ENCODE measurements around the gene LCN6. TPM values are rescaled to one million over a fixed set of nuclear protein-coding genes. Genes with fewer than 3 reads are reported as not detected.

The LCN6 gene
- total RNA-seq, 2 donors from 2014 or later: 6.4 to 9.3 TPM

DNA sequence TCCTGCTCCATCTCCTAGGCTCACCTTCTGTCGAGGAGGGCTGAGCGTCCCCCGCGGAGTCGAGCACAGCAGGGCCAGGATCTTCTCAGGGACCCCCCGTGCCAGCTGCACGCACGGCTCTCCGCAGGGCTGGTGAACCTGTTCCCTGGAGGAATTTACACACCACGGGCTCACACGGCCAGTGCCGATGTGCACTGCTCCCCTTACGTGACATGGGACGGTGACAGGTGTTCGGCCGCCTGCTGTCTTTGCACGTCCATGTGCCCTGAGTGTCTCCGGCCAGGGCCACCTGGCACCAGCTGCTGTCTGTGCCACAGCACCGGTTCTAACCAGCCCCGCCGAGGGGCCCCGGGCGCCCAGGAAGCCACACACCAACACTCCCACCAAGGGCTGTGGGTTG, 52.4 kb downstream of the LCN6 start:
- TF ChIP-seq, protein P1, sequence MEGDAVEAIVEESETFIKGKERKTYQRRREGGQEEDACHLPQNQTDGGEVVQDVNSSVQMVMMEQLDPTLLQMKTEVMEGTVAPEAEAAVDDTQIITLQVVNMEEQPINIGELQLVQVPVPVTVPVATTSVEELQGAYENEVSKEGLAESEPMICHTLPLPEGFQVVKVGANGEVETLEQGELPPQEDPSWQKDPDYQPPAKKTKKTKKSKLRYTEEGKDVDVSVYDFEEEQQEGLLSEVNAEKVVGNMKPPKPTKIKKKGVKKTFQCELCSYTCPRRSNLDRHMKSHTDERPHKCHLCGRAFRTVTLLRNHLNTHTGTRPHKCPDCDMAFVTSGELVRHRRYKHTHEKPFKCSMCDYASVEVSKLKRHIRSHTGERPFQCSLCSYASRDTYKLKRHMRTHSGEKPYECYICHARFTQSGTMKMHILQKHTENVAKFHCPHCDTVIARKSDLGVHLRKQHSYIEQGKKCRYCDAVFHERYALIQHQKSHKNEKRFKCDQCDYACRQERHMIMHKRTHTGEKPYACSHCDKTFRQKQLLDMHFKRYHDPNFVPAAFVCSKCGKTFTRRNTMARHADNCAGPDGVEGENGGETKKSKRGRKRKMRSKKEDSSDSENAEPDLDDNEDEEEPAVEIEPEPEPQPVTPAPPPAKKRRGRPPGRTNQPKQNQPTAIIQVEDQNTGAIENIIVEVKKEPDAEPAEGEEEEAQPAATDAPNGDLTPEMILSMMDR (IDR thresholded peaks at IDR 0.05): no peak
- Histone ChIP-seq H3K27ac (no peak overlapping the region), H3K27me3 (no peaks in the 10 kb centered on the region), H3K36me3 (no peaks in the 10 kb centered on the region), H3K9me3 (no peaks in the 10 kb centered on the region), H3K4me1 (peaks cover 0 to 27% of the 10 kb centered on the region in 2 donors), H3K4me3 (no peak overlapping the region)
- DNase-seq (ENCODE audit: low spot score): no peak

DNA sequence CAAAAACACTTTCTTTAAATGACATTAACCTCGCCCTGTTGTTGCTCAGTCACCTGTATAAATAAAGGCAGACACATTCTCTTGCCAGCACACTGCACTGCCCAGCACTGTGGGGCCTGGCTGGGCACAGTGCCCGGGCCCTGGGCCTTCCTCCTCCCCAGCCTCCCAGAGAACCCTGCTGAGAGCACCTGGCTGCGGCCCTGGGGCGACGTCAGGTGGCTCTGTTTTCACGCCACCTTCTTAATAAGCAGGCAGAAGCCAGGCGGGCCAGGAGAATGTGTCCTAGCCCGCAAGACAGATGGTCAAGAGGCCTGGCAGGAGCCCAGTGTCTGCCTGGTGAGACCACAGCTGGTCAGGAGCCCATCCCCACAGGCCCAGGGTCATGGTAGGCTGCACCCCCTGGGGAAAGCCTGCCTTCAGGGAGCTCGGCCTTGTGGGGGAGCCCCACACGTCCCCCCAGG, 52.9 kb downstream of the LCN6 start:
- DNase-seq (ENCODE audit: low spot score): no peak
- Histone ChIP-seq H3K27me3 (no peaks in the 10 kb centered on the region), H3K4me1 (peaks cover 0 to 32% of the 10 kb centered on the region in 2 donors), H3K4me3 (no peak overlapping the region), H3K36me3 (no peaks in the 10 kb centered on the region), H3K9me3 (no peaks in the 10 kb centered on the region), H3K27ac (no peak overlapping the region)
- TF ChIP-seq, protein P1 (IDR thresholded peaks at IDR 0.05): no peak

DNA sequence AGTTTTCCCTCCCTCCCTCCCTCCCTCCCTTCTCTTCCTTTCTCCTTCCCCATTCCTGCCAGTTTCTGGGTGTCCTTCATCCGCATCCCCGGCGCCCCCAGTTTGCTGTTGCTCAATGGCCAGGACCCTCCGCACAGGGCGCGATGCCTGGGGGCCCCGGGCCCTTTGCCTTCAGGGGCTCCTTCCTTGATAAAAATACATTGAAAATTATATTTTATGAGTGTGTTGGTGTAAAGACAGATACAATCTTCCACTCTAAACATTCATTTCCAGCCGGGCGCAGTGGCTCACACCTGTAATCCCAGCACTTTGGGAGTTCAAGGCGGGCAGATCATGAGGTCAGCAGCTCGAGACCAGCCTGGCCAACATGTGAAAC, 53.5 kb downstream of the LCN6 start:
- Histone ChIP-seq H3K36me3 (no peaks in the 10 kb centered on the region), H3K4me1 (peaks cover 0 to 38% of the 10 kb centered on the region in 2 donors), H3K4me3 (no peak overlapping the region), H3K27ac (no peak overlapping the region), H3K9me3 (no peaks in the 10 kb centered on the region), H3K27me3 (no peaks in the 10 kb centered on the region)
- no peak for DNase-seq (ENCODE audit: low spot score)
- TF ChIP-seq, protein P1 (IDR thresholded peaks at IDR 0.05): no peak

DNA sequence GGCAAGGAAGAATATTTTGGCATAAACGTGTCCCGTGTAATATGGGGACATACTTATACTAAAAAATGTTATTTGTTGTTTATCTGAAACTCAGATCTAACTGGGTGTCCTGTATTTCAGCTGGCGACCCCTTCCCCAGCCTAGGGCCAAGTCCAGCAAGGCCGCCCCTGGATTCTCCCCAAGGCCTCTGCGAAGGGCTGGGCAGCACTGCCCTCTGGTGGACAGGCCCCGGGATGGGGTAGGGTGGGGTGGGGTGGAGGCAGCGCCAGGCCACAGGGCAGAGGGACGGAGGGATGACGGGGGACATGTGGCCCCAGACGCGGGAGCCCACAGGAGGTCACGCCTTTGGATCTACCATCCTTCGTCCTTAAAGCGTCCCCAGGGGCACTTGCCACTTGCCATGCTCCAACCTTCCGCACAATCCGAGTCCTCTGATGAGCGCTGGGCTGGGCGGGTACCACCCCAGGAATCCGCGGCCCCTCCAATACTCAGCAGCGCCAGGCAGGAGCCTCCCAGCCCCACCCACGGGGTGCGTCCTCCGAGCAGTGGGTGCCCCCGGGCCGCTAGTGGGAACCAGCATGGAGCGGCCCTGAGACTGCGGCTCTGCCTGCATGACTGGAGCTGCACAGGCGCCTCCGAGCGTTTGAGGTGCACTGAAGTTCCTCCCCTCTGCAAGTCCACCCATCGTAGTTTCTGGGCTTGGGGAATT, 54.0 kb downstream of the LCN6 start:
- Histone ChIP-seq H3K9me3 (no peaks in the 10 kb centered on the region), H3K27ac (no peak overlapping the region), H3K4me3 (no peak overlapping the region), H3K27me3 (no peaks in the 10 kb centered on the region), H3K36me3 (no peaks in the 10 kb centered on the region), H3K4me1 (peaks cover 0 to 43% of the 10 kb centered on the region in 2 donors)
- no peak for DNase-seq (ENCODE audit: low spot score)
- TF ChIP-seq, protein P1 (IDR thresholded peaks at IDR 0.05): peak; percentile 88 to 90

Small RNAs within 50 kb of the gene (microRNA-seq; reads per million reads assigned to microRNA genes)
- gene MIR6722 (ENCODE audit: borderline number of aligned reads in 2 of 2, borderline replicate concordance in 1 of 2): 0 reads per million in 2 donors

Other genes starting within 250 kb of the LCN6 start
- gene NOTCH1, start 202.5 kb downstream of the LCN6 start, total RNA-seq: 10 to 100 TPM; 14.2 to 39.7 TPM
- 100 to 1,000 TPM; 114 to 120 TPM for gene EGFL7, start 85.6 kb downstream of the LCN6 start, total RNA-seq
- 10 to 100 TPM; 71.9 to 81.9 TPM for gene AGPAT2, start 61.1 kb downstream of the LCN6 start, total RNA-seq
- gene DIPK1B, start 36.0 kb downstream of the LCN6 start, total RNA-seq: 10 to 100 TPM; 45.1 to 45.7 TPM
- 1 to 10 TPM; 4.5 to 8.8 TPM for gene LCN10, start 5.6 kb downstream of the LCN6 start, total RNA-seq
- gene LCN8, start 9.7 kb upstream of the LCN6 start, total RNA-seq: not detected
- 1 to 10 TPM in 1 of 2 donors, under 1 TPM in 1; 0.63 to 1.4 TPM for gene LCN15, start 16.0 kb upstream of the LCN6 start, total RNA-seq
- gene TMEM141, start 42.8 kb upstream of the LCN6 start, total RNA-seq: 100 to 1,000 TPM; 123 to 148 TPM
- 1 to 10 TPM; 2.3 to 2.5 TPM for gene CCDC183, start 47.8 kb upstream of the LCN6 start, total RNA-seq
- 10 to 100 TPM; 48.4 to 61.7 TPM for gene RABL6, start 59.4 kb upstream of the LCN6 start, total RNA-seq
- 1 to 10 TPM; 2.7 to 3.0 TPM for gene AJM1, start 94.0 kb upstream of the LCN6 start, total RNA-seq
- gene PHPT1, start 100.9 kb upstream of the LCN6 start, total RNA-seq: 100 to 1,000 TPM; 140 to 154 TPM
- gene MAMDC4, start 103.8 kb upstream of the LCN6 start, total RNA-seq: 1 to 10 TPM; 1.7 to 2.0 TPM
- 100 to 1,000 TPM; 329 to 428 TPM for gene EDF1, start 117.8 kb upstream of the LCN6 start, total RNA-seq
- gene TRAF2, start 138.0 kb upstream of the LCN6 start, total RNA-seq: 1 to 10 TPM; 1.9 to 4.1 TPM
- gene FBXW5, start 196.2 kb upstream of the LCN6 start, total RNA-seq: 100 to 1,000 TPM; 203 to 233 TPM
- gene C8G, start 196.7 kb upstream of the LCN6 start, total RNA-seq: not detected
- 10 to 100 TPM; 10.8 to 11.3 TPM for gene LCN12, start 203.7 kb upstream of the LCN6 start, total RNA-seq
- 1,000 to 10,000 TPM; 1,799 to 2,426 TPM for gene PTGDS, start 229.0 kb upstream of the LCN6 start, total RNA-seq
- 1 to 10 TPM in 1 of 2 donors, under 1 TPM in 1; 0.24 to 1.1 TPM for gene LCNL1, start 234.5 kb upstream of the LCN6 start, total RNA-seq
- gene PAXX, start 243.9 kb upstream of the LCN6 start, total RNA-seq: 10 to 100 TPM; 27.4 to 37.5 TPM
- gene CLIC3, start 248.0 kb upstream of the LCN6 start, total RNA-seq: 10 to 100 TPM in 1 of 2 donors, 1 to 10 TPM in 1; 6.5 to 11.8 TPM

All from right atrium auricular region (tissue), 2 donors.